Right renal cortex interstitium (tissue), 3 donors: ENCODE measurements around the gene FCN3. TPM values are rescaled to one million over a fixed set of nuclear protein-coding genes. Genes with fewer than 3 reads are reported as not detected.
"Not testable (repeated sequence)": the region's sequence is repeated elsewhere in the genome, so short reads cannot be mapped to it uniquely, and the experiment has no call there.

Source experiments
- DNase-seq, 3 donors: peaks; one replicate each; pipeline ENCODE4 v3.0.0-alpha.2; 2013; ENCODE audit warnings: low read depth in 3 of 3, low spot score in 2 of 3
- polyA plus RNA-seq, 3 donors: library from polyadenylated mRNA; unstranded; fragments of 120-200 nt; gene quantifications; one replicate each; pipeline ENCODE4 v1.2.1, GENCODE V29; 2013; ENCODE audit not compliant: insufficient read length in 3 of 3

The FCN3 gene
- polyA plus RNA-seq: 1 to 10 TPM; 1.6 to 2.5 (median 1.9) TPM

DNA sequence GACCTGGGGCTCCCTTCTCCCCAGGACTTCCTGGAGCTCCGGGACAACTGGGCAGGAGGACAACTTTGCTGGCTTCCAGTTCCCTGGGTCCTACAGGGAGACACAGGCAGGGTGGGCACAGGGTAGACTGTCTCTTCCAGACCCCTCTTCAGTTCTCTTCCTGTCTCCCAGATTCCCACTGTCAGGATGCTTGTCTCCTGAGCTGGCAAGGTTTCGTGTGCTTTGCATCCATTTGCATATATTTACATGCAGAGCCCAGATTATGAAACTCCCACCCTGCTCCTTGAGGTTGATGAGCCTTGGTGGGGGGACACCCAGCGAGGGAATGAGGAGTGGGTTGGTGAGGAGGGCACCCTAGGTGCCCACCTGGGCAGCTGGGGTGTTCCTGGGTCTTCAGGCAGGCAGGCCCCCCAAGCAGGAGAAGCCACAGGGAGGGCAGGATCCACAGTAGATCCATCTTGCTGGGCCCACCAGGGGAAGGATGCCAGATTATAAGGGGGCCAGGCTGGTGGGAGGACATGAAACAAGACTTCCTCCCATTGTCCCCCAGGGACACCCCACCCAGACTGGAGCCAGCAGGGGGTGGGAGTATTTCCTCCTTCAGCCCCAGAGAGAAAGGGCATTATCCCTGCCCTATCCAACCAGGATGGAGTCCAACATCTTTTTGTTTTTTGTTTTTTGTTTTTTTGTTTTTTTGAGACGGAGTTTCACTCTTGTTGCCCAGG, at the start of gene FCN3:
Gene FCN3 (minus strand): TSS at position 463 of the 725 bp plus-strand sequence. CDS start 6 bp downstream, at position 457.
- DNase-seq: no peak

DNA sequence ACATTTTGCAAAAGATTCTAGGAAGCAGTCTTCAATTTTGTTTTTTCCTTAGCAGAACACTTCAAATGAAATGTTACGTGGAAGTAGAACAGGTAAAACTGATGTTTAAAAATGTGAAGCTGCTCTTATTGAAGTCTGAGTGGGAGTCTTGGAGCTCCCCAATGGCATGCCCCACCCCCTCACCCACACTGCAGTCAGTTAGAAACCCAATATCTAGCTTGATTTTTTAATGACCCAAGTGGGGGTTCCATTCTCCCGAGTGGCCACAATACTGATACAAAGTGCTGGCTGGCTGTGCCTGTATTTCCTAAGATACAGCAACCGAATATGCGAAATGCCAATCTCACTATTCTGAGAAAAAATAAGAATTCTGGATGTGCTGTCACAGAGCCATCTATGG, 49.1 kb upstream of the FCN3 start:
- no peak for DNase-seq

- no peak for DNase-seq
Measured at GRCh38 chr1:27418326-27419185, 43.9 kb upstream of the FCN3 start.

- no peak for DNase-seq
Measured at GRCh38 chr1:27417713-27418112, 43.1 kb upstream of the FCN3 start.

GRCh38 chr1:27416387-27417111, 41.9 kb upstream of the FCN3 start:
- DNase-seq: no peak

- DNase-seq: no peak
Measured at GRCh38 chr1:27414091-27414490, 39.5 kb upstream of the FCN3 start.

GRCh38 chr1:27413004-27413403, 38.4 kb upstream of the FCN3 start:
- no peak for DNase-seq

- DNase-seq: no peak
Measured at GRCh38 chr1:27412502-27412901, 37.9 kb upstream of the FCN3 start.

GRCh38 chr1:27410709-27411108, 36.1 kb upstream of the FCN3 start:
- DNase-seq: no peak

DNA sequence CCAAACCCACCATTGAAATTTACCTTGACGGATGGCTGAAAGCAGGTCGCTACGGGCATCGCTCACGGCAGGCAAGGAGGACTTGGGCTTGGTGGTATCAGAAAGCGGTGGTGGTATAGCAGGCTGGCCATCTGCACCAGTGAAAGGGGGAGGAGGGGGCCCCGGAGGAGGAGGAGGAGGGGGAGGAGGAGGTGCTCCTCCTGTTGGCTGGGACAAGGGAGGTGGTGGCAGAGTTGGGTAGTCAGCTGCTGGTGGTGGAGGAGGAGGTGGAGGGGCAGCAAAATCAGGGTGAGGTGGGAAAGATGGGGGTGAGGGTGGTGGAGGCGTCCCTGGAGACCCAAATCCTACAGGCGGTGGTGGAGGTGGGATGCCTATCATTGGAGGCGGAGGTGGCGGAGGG, 35.0 kb upstream of the FCN3 start:
- DNase-seq: no peak

DNA sequence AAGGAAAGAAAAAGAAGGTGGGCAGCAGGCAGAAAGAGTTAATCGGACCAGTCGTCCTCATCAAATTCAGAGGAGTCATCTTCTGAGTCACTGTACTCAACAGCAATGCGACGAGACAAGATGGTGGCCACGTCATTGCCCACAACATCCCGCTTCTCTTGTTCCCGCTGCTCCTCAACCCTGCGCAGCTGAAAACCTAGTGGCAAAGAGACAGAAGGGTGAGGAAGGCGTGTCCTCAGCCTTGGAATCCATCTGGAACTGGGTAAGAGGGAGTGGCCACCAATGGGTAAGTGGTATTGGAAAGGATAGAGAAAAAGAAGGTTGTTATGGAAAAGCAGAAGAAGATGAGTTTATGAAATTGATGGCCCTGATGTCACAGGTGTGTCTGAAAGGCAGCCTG, 33.5 kb upstream of the FCN3 start:
- DNase-seq: no peak

DNA sequence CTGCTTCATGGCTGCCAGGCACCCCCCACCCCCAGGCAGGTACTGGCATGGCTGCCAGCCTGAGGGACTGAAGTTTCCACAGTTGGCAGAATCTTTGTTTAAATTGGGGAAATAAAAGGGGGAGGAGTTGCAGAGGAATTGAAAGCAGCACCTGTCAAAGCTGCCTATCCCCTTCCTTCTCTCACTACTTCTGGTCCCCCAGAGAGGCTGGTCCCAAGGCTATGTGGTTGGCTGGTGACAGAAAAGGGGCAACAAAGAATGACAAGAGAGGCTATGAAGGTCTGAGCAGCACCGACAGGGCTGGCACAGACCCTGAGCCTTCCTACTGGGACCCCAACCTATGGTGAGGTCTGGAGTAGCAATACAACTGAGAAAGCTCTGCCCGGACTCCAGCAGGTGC, 32.2 kb upstream of the FCN3 start:
- DNase-seq: not testable (repeated sequence)

DNA sequence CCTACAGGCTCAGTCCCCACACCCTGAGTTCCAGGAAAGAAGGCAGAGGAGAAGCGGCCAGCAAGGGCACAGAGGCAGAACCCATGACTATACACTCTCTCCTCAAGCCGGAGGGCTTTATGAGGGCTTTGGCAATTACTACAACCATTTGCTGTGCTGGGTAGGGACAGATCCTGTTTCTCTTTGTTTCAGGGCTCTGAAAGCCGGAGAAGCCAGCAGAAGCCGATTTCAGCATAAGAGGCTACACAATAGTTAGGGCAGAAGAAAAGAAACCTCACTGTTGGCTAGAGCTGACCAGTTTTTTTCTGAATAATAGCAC, 31.7 kb upstream of the FCN3 start:
- DNase-seq: no peak

GRCh38 chr1:27405598-27406361, 31.2 kb upstream of the FCN3 start:
- DNase-seq: not testable (repeated sequence)

DNA sequence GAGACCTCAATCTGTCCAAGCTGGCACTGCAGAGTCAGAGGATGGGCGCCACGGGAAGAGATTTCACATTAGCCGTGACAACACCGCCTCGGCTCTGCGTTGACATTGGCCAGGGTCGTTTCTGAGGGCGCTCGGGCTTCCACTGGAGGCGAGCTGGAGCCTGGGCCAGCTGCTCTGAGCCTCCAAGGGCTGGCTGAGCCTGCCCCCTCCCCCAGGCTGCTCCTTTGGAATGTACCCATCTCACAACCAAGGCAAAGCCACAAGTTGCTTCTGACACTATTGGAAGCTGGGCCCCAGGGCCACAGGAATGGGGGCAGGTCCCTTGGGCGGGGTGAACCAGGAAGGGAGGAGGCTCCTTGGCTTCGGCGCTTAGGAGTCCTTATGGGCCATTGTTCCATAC, 30.4 kb upstream of the FCN3 start:
- no peak for DNase-seq

DNA sequence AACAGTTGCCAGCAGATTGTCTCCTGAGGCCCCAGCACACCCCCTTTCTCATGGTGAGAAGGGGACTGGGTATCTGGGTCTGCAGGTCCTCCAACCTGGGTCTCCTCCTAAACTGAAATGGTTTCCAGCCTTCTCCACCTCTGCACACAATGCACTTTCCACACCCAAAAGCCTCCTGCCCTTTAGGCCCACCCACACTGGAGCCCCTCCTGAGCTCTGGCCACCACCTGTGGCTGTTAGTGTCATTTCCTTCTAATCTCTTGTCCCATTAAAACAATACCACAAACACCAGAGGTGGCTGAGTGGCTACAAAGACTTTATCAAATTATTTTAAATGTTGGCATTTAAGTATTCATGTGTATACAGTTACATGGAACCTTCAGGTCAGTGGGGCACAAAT, 29.3 kb upstream of the FCN3 start:
- no peak for DNase-seq

DNA sequence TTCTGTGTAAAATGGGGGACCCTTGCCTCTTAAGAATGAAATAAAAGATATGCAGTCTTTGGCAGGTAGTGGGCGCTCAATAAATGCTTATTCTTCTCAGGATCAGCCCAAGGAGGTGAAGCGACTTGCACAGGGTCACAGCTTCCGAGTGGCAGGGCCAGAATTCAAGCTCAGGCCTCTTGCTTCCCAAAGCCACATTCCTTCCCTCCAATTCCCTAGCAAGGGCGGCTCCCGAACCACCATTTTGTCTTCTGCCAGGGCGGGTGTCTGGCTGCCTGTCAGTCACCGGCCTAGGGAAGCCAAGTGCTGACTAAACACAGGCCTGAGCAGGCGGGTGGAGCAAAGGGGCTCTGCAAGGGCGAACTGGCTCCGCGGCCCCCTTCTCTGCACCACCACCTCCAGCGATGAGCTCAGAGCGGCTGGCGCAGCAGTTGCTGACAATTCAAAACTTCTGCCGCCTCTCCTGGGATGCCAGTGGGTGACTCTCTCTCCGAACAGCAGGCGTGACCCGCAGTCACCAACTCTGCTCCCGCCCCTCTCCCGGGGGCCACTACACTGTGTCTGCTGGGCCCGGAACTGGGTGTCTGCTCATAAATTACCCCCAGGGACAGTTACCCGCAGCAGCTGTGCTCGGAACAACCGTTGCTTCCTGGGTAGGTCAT, 28.6 kb upstream of the FCN3 start:
- DNase-seq: no peak

DNA sequence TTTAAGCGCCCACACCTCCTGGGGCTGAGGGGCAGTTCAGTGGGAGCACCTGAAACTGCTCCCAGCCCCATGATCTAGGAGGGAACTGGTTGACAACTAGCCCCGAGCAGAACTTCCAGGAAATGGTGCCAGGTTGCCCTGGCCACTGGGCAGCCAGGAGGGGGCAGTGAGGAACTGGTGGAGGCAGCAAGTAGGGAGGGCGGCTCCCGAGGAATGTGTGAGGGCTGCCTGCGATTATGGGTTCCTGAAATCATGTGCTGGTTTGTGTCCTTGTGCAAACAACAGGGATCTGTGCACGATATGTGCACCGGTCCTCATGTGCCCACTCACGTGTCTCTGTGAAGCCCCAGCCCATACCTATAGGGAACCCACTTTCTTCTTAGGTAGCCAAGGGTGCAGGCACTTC, 27.7 kb upstream of the FCN3 start:
- no peak for DNase-seq

DNA sequence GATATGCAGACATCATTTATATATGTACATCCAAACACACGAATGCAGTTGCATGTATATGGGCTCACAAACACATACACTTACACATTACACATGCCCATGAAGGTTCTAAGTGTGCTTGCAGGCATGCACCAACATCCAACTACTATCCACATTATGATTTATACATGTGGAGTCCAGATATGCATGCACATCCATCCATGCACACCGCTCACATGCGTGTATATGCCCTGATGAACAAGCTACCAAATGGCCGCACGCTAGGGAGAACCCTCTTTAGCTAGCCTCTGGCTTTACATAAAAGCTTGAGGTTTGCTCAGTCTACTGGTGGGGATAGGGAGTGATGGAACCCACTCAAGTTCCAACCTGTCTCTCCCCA, 26.3 kb upstream of the FCN3 start:
- no peak for DNase-seq
